IMR-90 (cell line): ENCODE results near the gene ZNF362. TPM values are rescaled to one million over a fixed set of nuclear protein-coding genes. Genes with fewer than 3 reads are reported as not detected.

Experiments used
- ATAC-seq: fragments of 200-7000 bp; cut with Tn5 transposase; 2 replicates; pipeline ENCODE4 v1.9.1; 2020; ENCODE audit warnings: low read depth, mild to moderate bottlenecking, moderate library complexity
- BruUV-seq: library from RNA; stranded (reverse); fragments of 400-500 nt; replicated peaks from 2 replicates; lab custom pipeline; 2021; lab: Mats Ljungman, UMichigan
- CTCF ChIA-PET: fragments of 300-600 bp; formaldehyde crosslinking; extraction: SDS; loops from one replicate; lab custom pipeline; 2021; ENCODE audit warnings: antibody characterized with exemption; lab: Yijun Ruan, JAX
- POLR2A ChIA-PET: fragments of 300-600 bp; sonication (Branson Sonifier 250); formaldehyde crosslinking; loops from one replicate; lab custom pipeline; 2022; ENCODE audit warnings: antibody characterized with exemption; ENCODE audit not compliant: unreplicated experiment; lab: Charles Lee
- DNase-seq: peaks from one replicate; pipeline ENCODE4 v3.0.0; 2013
- H2AFZ ChIP-seq: replicated peaks from 2 replicates; pipeline ENCODE3; 2013; ENCODE audit warnings: low read length, mild to moderate bottlenecking; ENCODE audit not compliant: poor library complexity
- H2AK5ac ChIP-seq: 2 replicates; pipeline ENCODE4 v1.6.1; 2013; ENCODE audit warnings: low read depth, low read length, inconsistent platforms
- H2AK9ac ChIP-seq: replicated peaks from 2 replicates; pipeline ENCODE3; 2013; ENCODE audit warnings: mild to moderate bottlenecking, low read depth, low read length, moderate library complexity; ENCODE audit not compliant: poor library complexity
- H2BK120ac ChIP-seq: 2 replicates; pipeline ENCODE4 v1.6.1; 2013; ENCODE audit warnings: low read depth, low read length, inconsistent platforms
- H2BK15ac ChIP-seq: 3 replicates; pipeline ENCODE4 v1.6.1; 2013; ENCODE audit warnings: low read depth, low read length, inconsistent platforms
- H2BK20ac ChIP-seq: 2 replicates; pipeline ENCODE4 v1.6.1; 2013; ENCODE audit warnings: low read depth, mild to moderate bottlenecking, inconsistent platforms, low read length, moderate library complexity
- H2BK5ac ChIP-seq: 2 replicates; pipeline ENCODE4 v1.6.1; 2013; ENCODE audit warnings: mild to moderate bottlenecking, low read depth, low read length, inconsistent platforms; ENCODE audit not compliant: poor library complexity, severe bottlenecking
- H3K14ac ChIP-seq: replicated peaks from 2 replicates; pipeline ENCODE4 v1.6.1; 2013; ENCODE audit warnings: low read depth, low read length, inconsistent platforms
- H3K18ac ChIP-seq: 2 replicates; pipeline ENCODE4 v1.6.1; 2013; ENCODE audit warnings: low read depth, low read length, control low read depth
- H3K23ac ChIP-seq: 2 replicates; pipeline ENCODE4 v1.6.1; 2013; ENCODE audit warnings: low read depth, low read length, inconsistent platforms
- H3K27ac ChIP-seq: 2 replicates; pipeline ENCODE4 v1.5.1; 2013; ENCODE audit warnings: mild to moderate bottlenecking, control low read depth, low read length; ENCODE audit not compliant: insufficient read depth
- H3K27me3 ChIP-seq: 2 replicates; pipeline ENCODE4 v1.6.1; 2013; ENCODE audit warnings: low read length; ENCODE audit not compliant: control insufficient read depth, insufficient read depth
- H3K36me3 ChIP-seq: 2 replicates; pipeline ENCODE4 v1.6.1; 2013; ENCODE audit warnings: low read length, mixed read lengths; ENCODE audit not compliant: control insufficient read depth, insufficient read depth
- H3K4ac ChIP-seq: 2 replicates; pipeline ENCODE4 v1.6.1; 2013; ENCODE audit warnings: low read depth, low read length, inconsistent platforms
- H3K4me1 ChIP-seq: 2 replicates; pipeline ENCODE4 v1.6.1; 2013; ENCODE audit warnings: low read length, mixed read lengths; ENCODE audit not compliant: control insufficient read depth, insufficient read depth
- H3K4me2 ChIP-seq: 2 replicates; pipeline ENCODE4 v1.6.1; 2013; ENCODE audit warnings: low read depth, mild to moderate bottlenecking, control low read depth, low read length, moderate library complexity
- H3K4me3 ChIP-seq: 2 replicates; pipeline ENCODE4 v1.5.1; 2013; ENCODE audit warnings: low read depth, mild to moderate bottlenecking, control low read depth, low read length, moderate library complexity; ENCODE audit not compliant: insufficient read depth
- H3K56ac ChIP-seq: 2 replicates; pipeline ENCODE4 v1.6.1; 2013; ENCODE audit warnings: low read length, inconsistent platforms; ENCODE audit not compliant: insufficient read depth; ENCODE audit errors: extremely low read depth
- H3K79me1 ChIP-seq, 2 experiments: 2 replicates each; pipeline ENCODE4 v1.6.1; 2013; ENCODE audit warnings: low read length in 2 of 2, inconsistent platforms in 1 of 2, low read depth in 1 of 2
- H3K9ac ChIP-seq: 2 replicates; pipeline ENCODE4 v1.6.1; 2013; ENCODE audit warnings: low read depth, low read length, control low read depth
- H3K9me1 ChIP-seq: 2 replicates; pipeline ENCODE4 v1.6.1; 2013; ENCODE audit warnings: low read length, inconsistent platforms; ENCODE audit not compliant: insufficient read depth
- H3K9me3 ChIP-seq: 2 replicates; pipeline ENCODE4 v1.6.1; 2013; ENCODE audit warnings: low read length; ENCODE audit not compliant: control insufficient read depth, insufficient read depth
- H4K20me1 ChIP-seq: 2 replicates; pipeline ENCODE4 v1.6.1; 2013; ENCODE audit warnings: low read length, inconsistent platforms; ENCODE audit not compliant: insufficient read depth
- H4K5ac ChIP-seq: 2 replicates; pipeline ENCODE4 v1.6.1; 2013; ENCODE audit warnings: mild to moderate bottlenecking, low read depth, low read length, control low read depth
- H4K8ac ChIP-seq, 2 experiments: 2 replicates each; pipeline ENCODE4 v1.6.1; 2013; ENCODE audit warnings: low read depth in 2 of 2, low read length in 2 of 2, control low read depth in 1 of 2, inconsistent platforms in 1 of 2
- H4K91ac ChIP-seq: 2 replicates; pipeline ENCODE4 v1.6.1; 2013; ENCODE audit warnings: low read depth, low read length, inconsistent platforms; ENCODE audit not compliant: insufficient read depth
- CHD1 ChIP-seq: IDR thresholded peaks from 2 replicates; pipeline ENCODE4 v1.6.1; 2012; ENCODE audit warnings: low read depth, low read length, improper control_type of control experiment
- POLR2A ChIP-seq: IDR thresholded peaks from 2 replicates; pipeline ENCODE4 v1.6.1; 2012; ENCODE audit warnings: mild to moderate bottlenecking, low read depth, low read length
- RCOR1 ChIP-seq: IDR thresholded peaks from 2 replicates; pipeline ENCODE4 v1.6.1; 2012; ENCODE audit warnings: mild to moderate bottlenecking, low read length, improper control_type of control experiment; ENCODE audit not compliant: insufficient replicate concordance
- SMC3 ChIP-seq: fragments of 150-350 bp; IDR thresholded peaks from 2 replicates; pipeline ENCODE4 v1.6.1; 2016; ENCODE audit warnings: low read depth, mild to moderate bottlenecking, antibody characterized with exemption, low read length, moderate library complexity
- USF2 ChIP-seq: fragments of 150-350 bp; IDR thresholded peaks from 2 replicates; pipeline ENCODE4 v1.6.1; 2017; ENCODE audit warnings: mild to moderate bottlenecking, antibody characterized with exemption, low read length, low read depth
- WGBS, 2 experiments: methylation state at CpG; one replicate each; pipeline versions ENCODE4 v1.1.5 to v1.1.7; 2013; ENCODE audit warnings: missing lambda C conversion rate in 2 of 2; ENCODE audit not compliant: insufficient read length in 1 of 2; ENCODE audit errors: extremely low coverage in 2 of 2; 5-methylcytosine and 5-hydroxymethylcytosine counted together
- dilution Hi-C: fragments of 300-500 bp; cut with HindIII; formaldehyde crosslinking; loops from one replicate; pipeline ENCODE4 v1.14.3; 2018; ENCODE audit warnings: low sequenced_read_pairs; ENCODE audit not compliant: unreplicated experiment
- in situ Hi-C: fragments of 300-500 bp; cut with MboI; formaldehyde crosslinking; loops from 3 replicates; pipeline ENCODE4 v1.14.3; 2019; ENCODE audit warnings: low sequenced_read_pairs, inconsistent platforms, mixed read lengths
- intact Hi-C: fragments of 100-400 bp; cut with micrococcal nuclease; formaldehyde crosslinking; loops from 2 replicates; pipeline ENCODE4 v1.10.0; 2022
- polyA plus RNA-seq, 3 experiments: library from polyadenylated mRNA; depleted of rRNA; stranded (reverse); fragments of >200 nt; gene quantifications; 2 replicates each; pipeline ENCODE4 v1.2.3, GENCODE V29; 2012; ENCODE audit warnings: low replicate concordance in 1 of 3
- total RNA-seq: library from RNA; depleted of rRNA; stranded (reverse); fragments of >200 nt; gene quantifications from 2 replicates; pipeline ENCODE4 v1.2.3, GENCODE V29; 2012

Gene ZNF362
- total and polyA plus RNA-seq, 2 of the 4 experiments (the other 2 are of a cell fraction) = 5.7 to 12.9 TPM

- ChIA-PET POLR2A (no interaction called here), CTCF (no interaction called here)
- DNase-seq (no peak), ATAC-seq (no peak)
- Histone ChIP-seq H2BK5ac (no peak overlapping the region), H3K27ac (no peak overlapping the region), H3K9me1 (peaks cover 4% of the 10 kb centered on the region; the same call in 1 of the 2 replicates), H3K27me3 (peaks cover 14% of the 10 kb centered on the region), H3K4me1 (no peaks in the 10 kb centered on the region), H4K91ac (no peak overlapping the region), H3K56ac (no peak overlapping the region), H2BK20ac (no peak overlapping the region), H2BK15ac (no peak overlapping the region), H2BK120ac (no peak overlapping the region), H3K14ac (no peak overlapping the region), H3K4me2 (no peak overlapping the region), H3K9ac (no peak overlapping the region), H3K4me3 (no peak overlapping the region), H3K36me3 (no peaks in the 10 kb centered on the region), H3K23ac (no peak overlapping the region), H3K9me3 (no peaks in the 10 kb centered on the region), H3K4ac (no peak overlapping the region), H4K5ac (no peak overlapping the region), H2AK9ac (no peak overlapping the region), H4K8ac (no peak overlapping the region), H3K79me1 (no peaks in the 10 kb centered on the region), H3K18ac (no peak overlapping the region), H4K20me1 (no peaks in the 10 kb centered on the region), H2AFZ (no peak overlapping the region), H2AK5ac (no peak overlapping the region)
- no CpG with 5 or more reads among the region's 3 CpGs for WGBS, 2 experiments
- dilution Hi-C loops (no loop called here), in situ Hi-C loops (no loop called here), intact Hi-C loops (no loop called here)
- BruUV-seq = no TSS peak
- TF ChIP-seq POLR2A (no peak), RCOR1 (no peak), SMC3 (no peak), USF2 (no peak), CHD1 (no peak)
Measured at GRCh38 chr1:33242652-33243051, 13.6 kb upstream of the ZNF362 start.
